ENCODE results near the gene DIP2B. TPM values are rescaled to one million over a fixed set of nuclear protein-coding genes. Genes with fewer than 3 reads are reported as not detected.

DIP2B gene
- total and polyA plus RNA-seq, 12 donors: 3.4 to 46.6 (median 25.0) TPM

DNA sequence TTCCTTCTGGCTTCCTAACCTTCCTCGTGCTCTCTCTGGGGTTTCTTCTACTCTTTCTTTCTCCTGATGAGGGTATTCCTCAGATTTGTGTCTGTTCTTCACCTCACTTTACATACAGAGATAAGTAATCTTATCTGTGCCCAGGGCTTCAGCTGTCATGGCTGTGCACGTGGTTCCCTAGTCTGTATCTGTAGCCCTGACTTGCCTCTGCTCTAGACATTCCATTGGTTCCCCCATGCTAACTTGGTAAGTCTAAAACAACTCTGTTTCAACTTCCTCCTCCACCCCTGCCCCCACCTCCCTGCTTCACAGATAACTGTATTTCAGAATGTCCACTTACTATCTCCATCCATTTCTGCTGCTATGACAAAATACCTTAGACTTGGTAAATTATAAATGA is 10.8 kb downstream of the DIP2B start:
- no peak overlapping the region for H3K4me3 ChIP-seq
- H3K9me3 ChIP-seq (replicated peaks in 1 of 3): no peaks in the 10 kb centered on the region
- no peak overlapping the region for H3K27ac ChIP-seq
- 61 to 67% (median 64%) methylated on average over 2 of the region's 2 CpGs for WGBS, 4 donors
- TF ChIP-seq, protein P1, sequence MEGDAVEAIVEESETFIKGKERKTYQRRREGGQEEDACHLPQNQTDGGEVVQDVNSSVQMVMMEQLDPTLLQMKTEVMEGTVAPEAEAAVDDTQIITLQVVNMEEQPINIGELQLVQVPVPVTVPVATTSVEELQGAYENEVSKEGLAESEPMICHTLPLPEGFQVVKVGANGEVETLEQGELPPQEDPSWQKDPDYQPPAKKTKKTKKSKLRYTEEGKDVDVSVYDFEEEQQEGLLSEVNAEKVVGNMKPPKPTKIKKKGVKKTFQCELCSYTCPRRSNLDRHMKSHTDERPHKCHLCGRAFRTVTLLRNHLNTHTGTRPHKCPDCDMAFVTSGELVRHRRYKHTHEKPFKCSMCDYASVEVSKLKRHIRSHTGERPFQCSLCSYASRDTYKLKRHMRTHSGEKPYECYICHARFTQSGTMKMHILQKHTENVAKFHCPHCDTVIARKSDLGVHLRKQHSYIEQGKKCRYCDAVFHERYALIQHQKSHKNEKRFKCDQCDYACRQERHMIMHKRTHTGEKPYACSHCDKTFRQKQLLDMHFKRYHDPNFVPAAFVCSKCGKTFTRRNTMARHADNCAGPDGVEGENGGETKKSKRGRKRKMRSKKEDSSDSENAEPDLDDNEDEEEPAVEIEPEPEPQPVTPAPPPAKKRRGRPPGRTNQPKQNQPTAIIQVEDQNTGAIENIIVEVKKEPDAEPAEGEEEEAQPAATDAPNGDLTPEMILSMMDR (IDR thresholded peaks at IDR 0.05): no peak
- TF ChIP-seq POLR2A (IDR thresholded peaks at IDR 0.05): no peak
- H3K4me1 ChIP-seq (replicated peaks in 1 of 2): peaks cover 9 to 34% of the 10 kb centered on the region in 2 donors
- DNase-seq: peak in 1 of 7 donors; percentile 34
- intact Hi-C loops (cut with DNase I): loop anchor here in 1 of 2 donors (10.0 kb wide), 1 partner anchor 49 kb away; no protein-coding TSS in a partner anchor
- H3K27me3 ChIP-seq: no peaks in the 10 kb centered on the region
- no peaks in the 10 kb centered on the region for H3K36me3 ChIP-seq (replicated peaks in 1 of 2)

DNA sequence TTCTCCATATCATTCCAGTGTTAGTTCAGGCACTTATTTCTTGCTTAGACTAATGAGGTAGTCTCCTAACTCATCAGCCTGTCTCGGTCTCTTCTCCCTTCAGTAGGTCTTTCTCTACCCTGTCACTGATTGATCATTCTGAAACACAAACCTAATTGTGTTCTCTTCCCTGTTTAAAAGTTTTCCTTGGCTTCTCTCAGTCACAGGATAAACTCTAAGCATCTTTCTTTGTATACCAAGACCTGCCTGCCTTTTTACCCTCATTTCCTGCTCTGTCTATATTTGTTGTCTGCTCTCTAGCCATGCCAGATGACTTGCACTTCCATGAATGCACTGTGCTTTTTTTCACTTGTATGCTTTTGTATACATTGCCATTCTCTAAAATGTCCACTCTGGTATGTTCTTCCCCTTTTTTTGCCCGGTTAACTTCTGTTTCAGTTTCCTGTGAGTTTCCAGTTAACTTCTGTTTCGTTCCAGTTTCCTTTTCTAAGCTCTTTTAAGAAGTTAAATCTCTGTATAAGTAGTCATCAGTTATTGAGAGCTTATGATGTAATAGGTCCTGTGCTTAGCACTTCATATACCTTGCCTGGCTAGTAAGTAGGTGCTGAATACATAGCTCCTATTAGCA is 12.8 kb downstream of the DIP2B start:
- TF ChIP-seq, protein P1 (IDR thresholded peaks at IDR 0.05): no peak
- TF ChIP-seq POLR2A (IDR thresholded peaks at IDR 0.05): no peak
- no peaks in the 10 kb centered on the region for H3K36me3 ChIP-seq (replicated peaks in 1 of 2)
- intact Hi-C loops (cut with DNase I): loop anchor here in 1 of 2 donors (10.0 kb wide), 1 partner anchor 47 kb away; no protein-coding TSS in a partner anchor
- H3K27me3 ChIP-seq: no peaks in the 10 kb centered on the region
- H3K9me3 ChIP-seq (replicated peaks in 1 of 3): no peaks in the 10 kb centered on the region
- peak overlapping the region in 4 of 5 donors; percentile 4 to 51 (median 30) for H3K27ac ChIP-seq
- peaks cover 11 to 45% of the 10 kb centered on the region in 2 donors for H3K4me1 ChIP-seq (replicated peaks in 1 of 2)
- WGBS, 4 donors: 40 to 52% (median 46%) methylated on average over 3 of the region's 3 CpGs
- H3K4me3 ChIP-seq: no peak overlapping the region
- DNase-seq: no peak

DNA sequence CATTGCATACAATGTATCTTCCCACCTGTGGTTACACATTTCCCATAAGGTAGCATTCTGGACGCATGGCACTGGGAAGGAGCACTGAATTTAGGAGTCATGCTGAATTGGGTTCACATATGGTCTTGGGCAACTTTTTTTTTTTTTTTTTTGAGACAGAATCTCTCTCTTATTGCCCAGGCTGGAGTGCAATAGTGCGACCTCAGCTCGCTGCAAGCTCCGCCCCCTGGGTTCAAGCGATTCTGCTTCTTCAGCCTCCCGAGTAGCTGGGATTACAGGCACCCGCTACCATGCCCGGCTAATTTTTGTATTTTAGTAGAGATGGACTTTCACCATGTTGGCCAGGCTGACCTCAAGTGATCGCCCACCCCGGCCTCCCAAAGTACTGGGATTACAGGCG is 13.3 kb downstream of the DIP2B start:
- no peak overlapping the region for H3K4me3 ChIP-seq
- no peak for TF ChIP-seq POLR2A (IDR thresholded peaks at IDR 0.05)
- TF ChIP-seq, protein P1 (IDR thresholded peaks at IDR 0.05): no peak
- intact Hi-C loops (cut with DNase I): loop anchor here in 1 of 2 donors (10.0 kb wide), 1 partner anchor 47 kb away; no protein-coding TSS in a partner anchor
- no peaks in the 10 kb centered on the region for H3K9me3 ChIP-seq (replicated peaks in 1 of 3)
- no peak for DNase-seq
- H3K27me3 ChIP-seq: no peaks in the 10 kb centered on the region
- peaks cover 11 to 45% of the 10 kb centered on the region in 2 donors for H3K4me1 ChIP-seq (replicated peaks in 1 of 2)
- peak overlapping the region in 3 of 5 donors; percentile 13 to 47 (median 31) for H3K27ac ChIP-seq
- WGBS, 4 donors: 87 to 93% (median 90%) methylated on average over 11 of the region's 11 CpGs
- H3K36me3 ChIP-seq (replicated peaks in 1 of 2): no peaks in the 10 kb centered on the region

DNA sequence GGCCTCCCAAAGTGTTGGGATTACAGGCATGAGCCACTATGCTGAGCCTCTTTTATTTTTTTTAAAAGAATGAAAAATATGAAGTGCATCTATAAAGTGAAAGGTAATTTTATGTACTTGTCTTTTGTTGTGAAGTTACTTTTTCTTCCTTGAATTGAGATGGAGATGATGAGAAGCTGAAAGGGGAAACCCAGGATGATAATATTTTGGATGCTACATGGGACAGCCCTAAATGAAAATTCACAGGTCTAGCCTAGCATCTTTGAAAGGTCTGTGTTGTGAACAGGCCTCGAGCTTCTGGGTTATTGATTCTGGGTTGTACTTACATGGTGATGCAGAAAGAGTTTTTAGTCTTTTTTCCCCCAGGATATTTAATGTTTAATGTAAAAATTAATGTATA is 14.6 kb downstream of the DIP2B start:
- no peak for DNase-seq
- WGBS, 4 donors: 86 to 95% (median 90%) methylated on average over 1 of the region's 1 CpG
- Histone ChIP-seq H3K9me3 (replicated peaks in 1 of 3) (no peaks in the 10 kb centered on the region), H3K4me1 (replicated peaks in 1 of 2) (peaks cover 11 to 45% of the 10 kb centered on the region in 2 donors), H3K27ac (peak overlapping the region in 1 of 5 donors; percentile 18), H3K36me3 (replicated peaks in 1 of 2) (no peaks in the 10 kb centered on the region), H3K27me3 (no peaks in the 10 kb centered on the region), H3K4me3 (no peak overlapping the region)
- TF ChIP-seq POLR2A (IDR thresholded peaks at IDR 0.05): no peak
- TF ChIP-seq, protein P1 (IDR thresholded peaks at IDR 0.05): no peak
- intact Hi-C loops (cut with DNase I): loop anchor here in 1 of 2 donors (10.0 kb wide), 1 partner anchor 45 kb away; no protein-coding TSS in a partner anchor

Measured in adrenal gland (tissue), 12 donors.